NT2/D1 (cell line): Measurements from ENCODE around the gene IFNA17.
A peak's percentile ranks its signal among the peaks of the same experiment; 100 is the strongest.
"Not testable (repeated sequence)": the region's sequence is repeated elsewhere in the genome, so short reads cannot be mapped to it uniquely, and the experiment has no call there.

Experiments
- DNase-seq: peaks from one replicate; pipeline ENCODE4 v3.0.0-alpha.2; 2011; ENCODE audit warnings: low read depth, low spot score
- H3K27me3 ChIP-seq: 2 replicates; pipeline ENCODE4 v1.6.0; 2011; ENCODE audit warnings: mild to moderate bottlenecking; ENCODE audit not compliant: insufficient read length, insufficient read depth
- H3K36me3 ChIP-seq: 2 replicates; pipeline ENCODE4 v1.6.1; 2011; ENCODE audit warnings: mild to moderate bottlenecking, low read length, mixed read lengths; ENCODE audit not compliant: insufficient read depth, insufficient read length
- H3K4me1 ChIP-seq: 2 replicates; pipeline ENCODE4 v1.5.1; 2011; ENCODE audit not compliant: insufficient read depth, insufficient read length
- H3K4me3 ChIP-seq: 2 replicates; pipeline ENCODE4 v1.5.1; 2011; ENCODE audit warnings: low read depth; ENCODE audit not compliant: insufficient read length
- H3K9ac ChIP-seq: 2 replicates; pipeline ENCODE4 v1.6.0; 2011; ENCODE audit warnings: low read depth; ENCODE audit not compliant: insufficient read length
- H3K9me3 ChIP-seq: 2 replicates; pipeline ENCODE4 v1.5.1; 2011; ENCODE audit warnings: mild to moderate bottlenecking, low read length; ENCODE audit not compliant: insufficient read depth
- SUZ12 ChIP-seq: IDR thresholded peaks from 2 replicates; pipeline ENCODE4 v1.6.1; 2011; ENCODE audit not compliant: insufficient read length, insufficient read depth; ENCODE audit errors: extremely low read depth
- YY1 ChIP-seq: IDR thresholded peaks from 2 replicates; pipeline ENCODE4 v1.6.1; 2011; ENCODE audit not compliant: insufficient read length, insufficient read depth
- ZNF274 ChIP-seq: IDR thresholded peaks from 2 replicates; pipeline ENCODE4 v1.6.1; 2011; ENCODE audit warnings: mild to moderate bottlenecking, low read depth, low read length

The IFNA17 gene

GRCh38 chr9:21252721-21253547 is 24.9 kb upstream of the IFNA17 start:
- Histone ChIP-seq H3K4me1 (peaks cover 2% of the 10 kb centered on the region), H3K9me3 (peaks cover 6% of the 10 kb centered on the region), H3K27me3 (no peaks in the 10 kb centered on the region), H3K36me3 (no peaks in the 10 kb centered on the region), H3K4me3 (no peak overlapping the region), H3K9ac (no peak overlapping the region)
- DNase-seq, result peak; percentile 22
- TF ChIP-seq SUZ12 (no peak), YY1 (no peak)

DNA sequence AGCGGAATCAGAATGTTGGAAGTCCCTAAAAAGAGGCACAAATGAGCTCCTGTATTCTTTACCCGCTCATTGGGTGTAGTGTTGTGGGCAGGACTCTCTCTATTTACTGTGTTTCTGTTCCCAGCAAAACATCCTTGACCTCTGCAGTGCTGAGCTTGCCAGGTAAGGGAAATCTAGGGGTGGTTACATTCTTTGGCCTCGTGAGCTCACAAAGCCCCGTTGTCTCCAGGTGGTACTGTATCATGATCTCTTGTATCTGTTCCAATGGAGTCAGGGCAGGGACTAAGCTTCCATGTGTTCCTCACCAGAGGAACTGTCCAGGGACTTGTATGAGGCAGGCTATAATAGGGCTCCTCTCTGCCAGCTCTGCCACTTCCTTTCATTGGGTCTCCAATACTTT is 23.6 kb upstream of the IFNA17 start:
- no peak for TF ChIP-seq SUZ12
- TF ChIP-seq ZNF274, result no peak
- no peak for TF ChIP-seq YY1
- Histone ChIP-seq H3K4me1 (peaks cover 2% of the 10 kb centered on the region), H3K36me3 (no peaks in the 10 kb centered on the region), H3K9ac (no peak overlapping the region), H3K9me3 (no peaks in the 10 kb centered on the region), H3K27me3 (no peaks in the 10 kb centered on the region), H3K4me3 (no peak overlapping the region)
- DNase-seq, result no peak

DNA sequence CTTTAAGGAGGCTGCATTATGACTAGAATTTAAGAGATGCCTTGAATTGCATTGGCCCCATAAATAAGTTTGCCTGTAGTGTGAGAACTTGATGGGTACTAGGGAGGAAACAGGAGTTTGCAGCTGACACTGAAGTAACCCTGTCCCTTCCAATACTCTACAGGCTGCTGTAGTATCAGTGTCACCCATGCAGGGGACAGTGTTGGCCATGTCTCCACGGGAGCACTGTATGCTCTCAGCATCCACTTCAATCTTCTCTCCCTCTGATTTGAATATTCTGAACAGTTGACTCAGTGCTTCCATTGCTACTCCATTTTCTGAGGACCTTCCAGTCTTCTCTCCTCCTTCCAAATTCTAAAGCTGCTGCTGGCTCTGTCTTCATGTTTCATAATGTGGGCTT is 23.2 kb upstream of the IFNA17 start:
- peaks cover 2% of the 10 kb centered on the region for H3K4me1 ChIP-seq
- TF ChIP-seq ZNF274 (no peak), SUZ12 (no peak), YY1 (no peak)
- no peak overlapping the region for H3K9ac ChIP-seq
- no peak overlapping the region for H3K4me3 ChIP-seq
- no peaks in the 10 kb centered on the region for H3K9me3 ChIP-seq
- no peaks in the 10 kb centered on the region for H3K36me3 ChIP-seq
- H3K27me3 ChIP-seq, result no peaks in the 10 kb centered on the region
- DNase-seq, result no peak

- H3K36me3 ChIP-seq, result no peaks in the 10 kb centered on the region
- H3K4me1 ChIP-seq, result no peaks in the 10 kb centered on the region
- no peak overlapping the region for H3K4me3 ChIP-seq
- H3K9me3 ChIP-seq, result no peaks in the 10 kb centered on the region
- no peaks in the 10 kb centered on the region for H3K27me3 ChIP-seq
- DNase-seq, result no peak
- TF ChIP-seq SUZ12 (no peak), ZNF274 (no peak), YY1 (no peak)
- no peak overlapping the region for H3K9ac ChIP-seq
These were observed 16.8 kb upstream of the IFNA17 start for GRCh38 chr9:21244836-21245235.

- Histone ChIP-seq H3K4me1 (no peaks in the 10 kb centered on the region), H3K27me3 (no peaks in the 10 kb centered on the region), H3K36me3 (no peaks in the 10 kb centered on the region), H3K4me3 (no peak within 1 kb of the TSS), H3K9me3 (no peaks in the 10 kb centered on the region), H3K9ac (no peak within 1 kb of the TSS)
- TF ChIP-seq SUZ12 (no peak), ZNF274 (no peak), YY1 (no peak)
- DNase-seq, result no peak
These were observed 11.9 kb upstream of the IFNA17 start, which contains the start of gene IFNA14 for GRCh38 chr9:21239911-21240310. Gene IFNA14, minus strand, starts transcription at chr9:21240005. Its CDS starts 70 bp downstream, at chr9:21239935.

- H3K9ac ChIP-seq, DNase-seq, H3K4me3 ChIP-seq, H3K9me3 ChIP-seq, H3K4me1 ChIP-seq, H3K36me3 ChIP-seq, H3K27me3 ChIP-seq: not testable (repeated sequence)
These were observed 8.3 kb upstream of the IFNA17 start for GRCh38 chr9:21236360-21236714.

GRCh38 chr9:21235468-21236359 is 7.7 kb upstream of the IFNA17 start:
- not testable (repeated sequence) for H3K9ac ChIP-seq, H3K4me3 ChIP-seq, H3K27me3 ChIP-seq, DNase-seq, H3K4me1 ChIP-seq, H3K36me3 ChIP-seq, H3K9me3 ChIP-seq
